Small intestine (tissue), 7 donors: ENCODE data around the gene PLIN5. TPM values are rescaled to one million over a fixed set of nuclear protein-coding genes. Genes with fewer than 3 reads are reported as not detected.
"Not testable (repeated sequence)": the region's sequence is repeated elsewhere in the genome, so short reads cannot be mapped to it uniquely, and the experiment has no call there.

Experiments
- DNase-seq, 2 donors: peaks; one replicate each; pipeline versions ENCODE4 v3.0.0 to v3.0.0-alpha.2; 2013
- FAIRE-seq: peaks from 2 replicates; lab custom pipeline; 2012; peaks lifted over from hg19 to GRCh38; lab: Jason Lieb, UNC
- H3K27ac ChIP-seq, 3 donors: one replicate each; pipeline ENCODE4 v1.5.1; 2013; ENCODE audit warnings: low read length in 2 of 3, mild to moderate bottlenecking in 2 of 3, control low read depth in 1 of 3, inconsistent platforms in 1 of 3, low read depth in 1 of 3, moderate library complexity in 1 of 3
- H3K27me3 ChIP-seq, 3 donors: one replicate each; pipeline ENCODE4 v1.6.1; 2013; ENCODE audit warnings: low read length in 3 of 3, inconsistent platforms in 1 of 3; ENCODE audit not compliant: control insufficient read depth in 3 of 3, insufficient read depth in 3 of 3
- H3K36me3 ChIP-seq, 3 donors: one replicate each; pipeline ENCODE4 v1.6.1; 2013; ENCODE audit warnings: low read length in 3 of 3, inconsistent platforms in 1 of 3, low read depth in 1 of 3, mild to moderate bottlenecking in 1 of 3, moderate library complexity in 1 of 3; ENCODE audit not compliant: control insufficient read depth in 3 of 3, insufficient read depth in 2 of 3
- H3K4me1 ChIP-seq, 3 donors: one replicate each; pipeline ENCODE4 v1.6.1; 2013; ENCODE audit warnings: low read length in 2 of 3, inconsistent platforms in 1 of 3, low read depth in 1 of 3, mild to moderate bottlenecking in 1 of 3, moderate library complexity in 1 of 3; ENCODE audit not compliant: control insufficient read depth in 3 of 3, insufficient read depth in 2 of 3
- H3K4me3 ChIP-seq, 3 donors: one replicate each; pipeline ENCODE4 v1.5.1; 2013; ENCODE audit warnings: low read length in 3 of 3, control low read depth in 1 of 3, inconsistent platforms in 1 of 3, low read depth in 1 of 3, mild to moderate bottlenecking in 1 of 3, moderate library complexity in 1 of 3
- H3K9me3 ChIP-seq, 2 donors: one replicate each; pipeline ENCODE4 v1.6.1; 2013; ENCODE audit warnings: low read depth in 1 of 2, low read length in 1 of 2; ENCODE audit not compliant: control insufficient read depth in 2 of 2, insufficient read depth in 1 of 2
- WGBS, 3 donors: extraction: QIAGEN DNeasy Blood & Tissue Kit; methylation state at CpG; one replicate each; pipeline ENCODE4 v1.1.7; 2013; 5-methylcytosine and 5-hydroxymethylcytosine counted together
- polyA plus RNA-seq, 4 donors: library from polyadenylated mRNA; stranded (reverse) in 3 of 4; unstranded in 1 of 4; fragments of 200-250 nt in 3 of 4; fragments of 120-200 nt in 1 of 4; gene quantifications; one replicate each; pipeline versions ENCODE4 v1.2.1 to v1.2.3, GENCODE V29; 2013
- donor health status: healthy with polysubstance abuse.
- donor health status: control.
- donor health status: control.
- donor health status: Bipolar disorder and iron deficiency.
- donor health status: healthy.

The PLIN5 gene
- polyA plus RNA-seq, 4 donors, result 0.27 to 4.5 (median 1.9) TPM

DNA sequence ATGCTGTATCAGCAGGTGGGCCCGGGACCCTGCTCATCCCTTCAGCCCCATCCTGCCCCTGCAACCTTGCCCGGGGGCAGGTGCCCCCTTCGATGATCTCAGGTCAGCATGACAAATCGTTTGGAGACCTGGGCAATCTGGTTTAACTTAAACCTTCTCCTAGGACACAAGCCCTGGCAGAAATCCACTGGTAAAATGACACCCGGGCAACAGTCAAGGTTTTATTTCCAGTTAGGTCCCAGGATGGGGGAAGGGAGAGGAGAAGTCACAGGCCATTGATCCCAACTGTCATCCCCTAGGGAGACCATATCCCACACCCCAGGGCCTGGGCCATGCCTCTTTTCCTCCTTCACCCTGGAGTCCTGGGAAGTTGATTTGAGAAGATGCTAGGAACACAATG lies 1.8 kb upstream of the PLIN5 start:
- WGBS, 3 donors, result 39 to 61% (median 45%) methylated on average over 5 of the region's 5 CpGs
- H3K4me3 ChIP-seq, result no peak overlapping the region
- no peak overlapping the region for H3K27ac ChIP-seq
- FAIRE-seq (no peak), DNase-seq (no peak)
- H3K36me3 ChIP-seq, result no peaks in the 10 kb centered on the region
- H3K4me1 ChIP-seq, result peaks cover 0 to 12% (median 0%) of the 10 kb centered on the region in 3 donors
- peaks cover 0 to 10% (median 9%) of the 10 kb centered on the region in 3 donors for H3K27me3 ChIP-seq
- H3K9me3 ChIP-seq, result peaks cover 0 to 8% of the 10 kb centered on the region in 2 donors

DNA sequence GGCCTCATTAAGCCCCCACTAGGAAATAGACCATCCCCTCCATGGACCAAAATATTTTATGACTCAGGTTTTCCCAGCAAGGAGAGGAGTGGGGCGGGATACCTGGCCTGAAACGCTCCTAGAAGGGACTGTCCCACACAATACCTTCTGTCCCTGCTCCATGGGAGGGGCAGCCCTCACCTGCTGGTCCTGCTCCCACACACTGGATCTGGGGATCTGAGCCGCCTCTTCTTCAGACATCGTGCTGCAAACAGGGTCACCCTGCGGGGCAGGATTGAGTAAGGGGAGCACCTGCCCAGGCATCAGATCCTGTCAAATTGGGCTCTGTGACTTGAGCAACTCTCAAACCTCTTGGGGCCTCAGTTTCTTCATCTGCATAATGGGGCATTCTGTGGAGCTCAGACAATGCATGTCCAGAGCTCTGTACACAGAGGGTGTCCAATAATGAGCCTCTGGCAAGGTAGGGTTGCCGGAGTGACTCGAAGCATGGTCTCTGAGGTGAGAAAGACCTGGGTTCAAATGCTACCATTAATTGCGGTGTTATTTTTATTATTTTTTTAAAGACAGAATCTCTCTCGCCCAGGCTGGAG lies 1.1 kb downstream of the PLIN5 start:
- peaks cover 3 to 11% (median 10%) of the 10 kb centered on the region in 3 donors for H3K27me3 ChIP-seq
- no peaks in the 10 kb centered on the region for H3K36me3 ChIP-seq
- H3K4me3 ChIP-seq, result no peak overlapping the region
- peaks cover 0 to 8% (median 0%) of the 10 kb centered on the region in 3 donors for H3K4me1 ChIP-seq
- FAIRE-seq (no peak), DNase-seq (no peak)
- no peaks in the 10 kb centered on the region for H3K9me3 ChIP-seq
- 56 to 81% (median 66%) methylated on average over 9 of the region's 9 CpGs for WGBS, 3 donors
- no peak overlapping the region for H3K27ac ChIP-seq

DNA sequence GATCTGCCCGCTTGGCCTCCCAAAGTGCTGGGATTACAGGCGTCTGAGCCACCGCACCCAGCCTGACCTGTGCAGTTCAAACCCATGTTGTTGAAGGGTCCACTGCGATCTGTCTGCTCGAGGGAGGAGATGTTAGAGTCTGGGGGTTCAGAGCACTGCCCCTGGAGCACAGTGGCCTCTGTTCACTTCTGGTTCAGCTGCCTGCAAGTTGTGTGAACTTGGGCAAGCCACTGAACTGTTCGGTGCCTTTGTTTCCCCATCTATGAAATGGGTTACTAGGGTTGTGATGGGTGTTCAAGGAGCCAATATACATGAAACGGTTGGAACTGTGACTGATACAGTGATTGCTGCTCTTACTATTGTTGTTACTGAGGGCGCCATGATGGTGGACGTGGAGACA lies 1.7 kb downstream of the PLIN5 start:
- H3K27ac ChIP-seq, result no peak overlapping the region
- WGBS, 3 donors, result 60 to 78% (median 70%) methylated on average over 9 of the region's 9 CpGs

DNA sequence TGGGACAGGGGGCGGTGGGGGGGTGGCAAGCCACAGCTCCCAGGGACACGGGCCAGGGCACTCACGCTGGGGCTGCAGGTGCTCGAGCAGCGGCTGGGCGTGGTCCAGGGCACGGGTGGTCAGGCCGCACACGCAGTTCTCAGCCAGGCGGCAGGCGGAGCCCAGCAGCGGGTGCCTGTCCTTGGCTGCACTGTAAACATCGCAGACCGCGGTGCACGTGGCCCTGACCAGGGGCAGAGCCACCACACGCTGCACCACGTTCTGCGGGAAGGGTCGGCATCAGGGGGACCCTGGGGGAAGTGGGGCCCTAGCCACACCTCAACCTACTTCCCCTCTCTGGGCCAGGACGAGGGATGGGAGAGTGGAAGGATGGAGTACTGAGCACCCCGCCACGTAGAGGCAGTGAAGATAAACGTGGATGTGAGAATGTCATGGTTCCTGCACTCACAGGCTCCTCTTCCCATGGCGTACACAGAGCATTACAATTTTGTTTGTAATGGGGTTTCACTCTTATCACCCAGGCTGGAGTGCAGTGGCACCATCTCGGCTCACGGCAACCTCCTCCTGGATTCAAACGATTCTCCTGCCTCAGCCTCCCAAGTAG lies 3.4 kb downstream of the PLIN5 start:
- Histone ChIP-seq H3K27ac (peak overlapping the region in 1 of 3 donors; percentile 23), H3K9me3 (no peaks in the 10 kb centered on the region), H3K4me3 (no peak overlapping the region), H3K36me3 (no peaks in the 10 kb centered on the region), H3K4me1 (peaks cover 0 to 8% (median 0%) of the 10 kb centered on the region in 3 donors), H3K27me3 (peaks cover 3 to 11% (median 6%) of the 10 kb centered on the region in 3 donors)
- 17 to 42% (median 26%) methylated on average over 23 to 28 of the region's 28 CpGs for WGBS, 3 donors
- no peak for DNase-seq
- no peak for FAIRE-seq

More for the DNA sequence above, 1.7 kb downstream of the PLIN5 start:
- DNase-seq, result no peak
- no peaks in the 10 kb centered on the region for H3K9me3 ChIP-seq
- FAIRE-seq, result no peak
- H3K4me3 ChIP-seq, result no peak overlapping the region
- peaks cover 3 to 11% (median 10%) of the 10 kb centered on the region in 3 donors for H3K27me3 ChIP-seq
- H3K4me1 ChIP-seq, result peaks cover 0 to 8% (median 0%) of the 10 kb centered on the region in 3 donors
- H3K36me3 ChIP-seq, result no peaks in the 10 kb centered on the region

DNA sequence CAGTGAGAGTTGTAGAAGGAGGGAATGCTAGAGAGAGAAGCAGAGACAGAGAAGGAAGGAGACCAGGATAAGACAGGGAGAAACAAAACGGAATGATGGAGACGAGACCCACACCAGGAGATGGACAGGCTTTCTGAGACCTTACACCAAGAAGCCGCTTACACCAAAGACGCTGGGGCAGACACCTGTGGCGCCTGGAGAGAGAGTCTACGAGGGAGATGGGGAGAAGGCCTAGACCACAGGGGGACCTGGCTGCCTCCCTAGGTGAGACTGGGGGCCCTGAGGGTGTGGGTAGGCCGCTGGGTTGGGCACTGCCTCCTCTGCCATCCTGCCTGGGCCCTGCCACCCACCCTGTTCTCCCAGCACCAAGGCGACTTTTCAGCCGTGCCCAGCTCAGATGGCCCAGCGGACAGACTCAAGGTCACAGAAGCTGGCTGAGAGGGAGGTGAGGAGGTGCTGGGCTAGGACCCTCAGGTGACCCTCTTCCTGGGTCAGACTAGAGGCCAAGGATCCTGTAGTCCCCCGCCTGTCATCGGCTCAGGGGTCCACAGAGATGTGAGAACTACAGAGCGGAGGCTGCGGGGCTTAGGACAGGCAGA lies 5.0 kb downstream of the PLIN5 start:
- H3K4me1 ChIP-seq, result peaks cover 0 to under 1% (median 0%) of the 10 kb centered on the region in 3 donors
- H3K9me3 ChIP-seq, result no peaks in the 10 kb centered on the region
- H3K27me3 ChIP-seq, result peaks cover 3 to 7% (median 4%) of the 10 kb centered on the region in 3 donors
- H3K27ac ChIP-seq, result no peak overlapping the region
- WGBS, 3 donors, result 64 to 75% (median 65%) methylated on average over 14 of the region's 14 CpGs
- H3K4me3 ChIP-seq, result no peak overlapping the region
- FAIRE-seq, result no peak
- no peak for DNase-seq
- no peaks in the 10 kb centered on the region for H3K36me3 ChIP-seq

DNA sequence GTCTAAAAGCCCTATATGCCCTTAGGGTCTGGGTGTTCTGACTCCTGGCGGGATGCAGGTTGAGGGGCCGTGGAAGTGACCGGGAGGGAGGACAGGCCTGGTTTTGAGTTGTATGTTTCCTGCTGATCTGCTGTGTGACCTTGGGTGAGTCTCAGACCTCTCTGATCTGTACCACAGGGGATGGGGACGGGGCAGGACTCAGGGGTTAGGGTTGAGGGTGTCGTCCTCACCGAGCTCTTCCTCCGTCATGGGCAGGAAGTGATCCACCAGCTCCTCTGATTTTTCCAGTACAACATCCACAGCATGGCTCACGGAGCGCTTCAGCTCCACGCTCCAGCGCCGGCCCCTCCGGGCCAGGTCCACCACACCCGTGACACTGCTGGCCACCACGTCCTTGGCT lies 6.2 kb downstream of the PLIN5 start:
- no peak for DNase-seq

DNA sequence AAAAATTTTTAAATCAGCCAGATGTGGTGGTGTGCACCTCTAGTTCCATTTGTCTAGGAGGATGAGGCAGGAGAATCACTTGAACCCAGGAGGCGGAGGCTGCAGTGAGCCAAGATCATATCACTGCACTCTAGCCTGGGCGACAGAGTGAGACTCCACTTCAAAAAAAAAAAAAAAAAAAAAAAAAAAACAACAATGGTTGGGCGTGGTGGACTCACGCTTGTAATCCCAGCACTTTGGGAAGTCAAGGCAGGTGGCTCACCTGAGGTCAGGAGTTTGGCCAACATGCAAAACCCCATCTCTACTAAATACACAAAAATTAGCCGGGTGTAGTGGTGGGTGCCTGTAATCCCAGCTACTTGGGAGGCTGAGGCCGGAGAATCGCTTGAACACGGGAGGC lies 7.6 kb downstream of the PLIN5 start:
- WGBS, 3 donors, result 61 to 82% (median 65%) methylated on average over 8 of the region's 8 CpGs
- not testable (repeated sequence) for H3K4me1 ChIP-seq, H3K4me3 ChIP-seq, DNase-seq, H3K9me3 ChIP-seq, FAIRE-seq, H3K27ac ChIP-seq, H3K27me3 ChIP-seq, H3K36me3 ChIP-seq

More for the DNA sequence above, 6.2 kb downstream of the PLIN5 start:
- 76 to 80% (median 76%) methylated on average over 12 to 15 of the region's 15 CpGs for WGBS, 3 donors
- no peak for FAIRE-seq
- Histone ChIP-seq H3K27me3 (peaks cover 2 to 3% (median 3%) of the 10 kb centered on the region in 3 donors), H3K4me1 (no peaks in the 10 kb centered on the region), H3K27ac (no peak overlapping the region), H3K9me3 (no peaks in the 10 kb centered on the region), H3K4me3 (no peak overlapping the region), H3K36me3 (no peaks in the 10 kb centered on the region)

DNA sequence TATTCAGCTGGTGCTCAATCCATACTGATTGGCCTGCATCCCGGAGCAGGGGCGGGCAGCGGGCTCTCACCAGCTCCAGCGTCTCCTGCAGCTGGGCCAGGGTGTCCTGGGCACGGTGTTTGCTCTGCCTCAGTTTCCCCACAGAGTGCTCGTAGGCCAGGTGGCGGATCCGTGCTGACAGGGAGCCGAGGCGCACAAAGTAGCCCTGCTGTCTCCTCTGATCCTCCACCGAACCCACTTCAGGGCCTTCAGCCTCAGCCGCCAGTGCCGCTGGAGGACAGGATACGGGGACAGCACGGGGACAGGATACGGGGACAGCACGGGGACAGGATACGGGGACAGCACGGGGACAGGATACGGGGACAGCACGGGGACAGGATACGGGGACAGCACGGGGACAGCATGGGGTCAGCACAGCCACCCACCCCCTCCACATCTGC lies 9.4 kb downstream of the PLIN5 start:
- FAIRE-seq, result no peak
- no peaks in the 10 kb centered on the region for H3K9me3 ChIP-seq

More for the DNA sequence above, 9.4 kb downstream of the PLIN5 start:
- Histone ChIP-seq H3K36me3 (no peaks in the 10 kb centered on the region), H3K4me3 (no peak overlapping the region), H3K4me1 (no peaks in the 10 kb centered on the region), H3K27ac (no peak overlapping the region), H3K27me3 (no peaks in the 10 kb centered on the region)
- 68 to 86% (median 77%) methylated on average over 13 to 23 of the region's 23 CpGs for WGBS, 3 donors
- DNase-seq, result no peak
